GM12874 (cell line): Measurements from ENCODE around the gene FNBP1.

Source experiments
- TF ChIP-seq, protein P1 (sequence below): IDR thresholded peaks from 2 replicates; pipeline ENCODE4 v1.5.1; 2011; ENCODE audit warnings: low read depth, mild to moderate bottlenecking, control low read depth, low read length, moderate library complexity; ENCODE audit not compliant: insufficient read depth

FNBP1 gene

DNA sequence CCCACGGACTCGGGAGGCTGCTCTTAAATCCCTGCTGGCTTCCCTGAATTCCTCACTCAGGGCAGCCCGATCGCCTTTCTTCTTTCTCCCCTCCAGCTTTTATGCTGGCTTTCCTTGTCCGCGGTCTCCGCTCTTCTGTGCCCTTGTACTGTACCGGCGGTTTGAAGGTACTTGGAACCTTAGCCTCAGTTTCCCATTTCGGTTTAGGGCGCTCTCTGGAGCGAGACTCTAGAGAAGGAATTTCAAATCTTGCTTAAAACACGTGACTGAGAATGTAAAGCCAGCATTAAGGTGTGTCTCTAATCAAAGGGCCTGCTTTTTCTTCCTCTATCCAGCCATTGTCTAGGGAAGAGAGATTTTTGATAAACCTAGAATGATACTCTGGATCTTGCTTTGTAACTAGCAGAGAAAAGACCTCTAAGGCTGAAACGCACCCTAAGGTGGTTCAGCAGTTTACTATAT is 11.4 kb upstream of the FNBP1 start:
- TF ChIP-seq, protein P1, sequence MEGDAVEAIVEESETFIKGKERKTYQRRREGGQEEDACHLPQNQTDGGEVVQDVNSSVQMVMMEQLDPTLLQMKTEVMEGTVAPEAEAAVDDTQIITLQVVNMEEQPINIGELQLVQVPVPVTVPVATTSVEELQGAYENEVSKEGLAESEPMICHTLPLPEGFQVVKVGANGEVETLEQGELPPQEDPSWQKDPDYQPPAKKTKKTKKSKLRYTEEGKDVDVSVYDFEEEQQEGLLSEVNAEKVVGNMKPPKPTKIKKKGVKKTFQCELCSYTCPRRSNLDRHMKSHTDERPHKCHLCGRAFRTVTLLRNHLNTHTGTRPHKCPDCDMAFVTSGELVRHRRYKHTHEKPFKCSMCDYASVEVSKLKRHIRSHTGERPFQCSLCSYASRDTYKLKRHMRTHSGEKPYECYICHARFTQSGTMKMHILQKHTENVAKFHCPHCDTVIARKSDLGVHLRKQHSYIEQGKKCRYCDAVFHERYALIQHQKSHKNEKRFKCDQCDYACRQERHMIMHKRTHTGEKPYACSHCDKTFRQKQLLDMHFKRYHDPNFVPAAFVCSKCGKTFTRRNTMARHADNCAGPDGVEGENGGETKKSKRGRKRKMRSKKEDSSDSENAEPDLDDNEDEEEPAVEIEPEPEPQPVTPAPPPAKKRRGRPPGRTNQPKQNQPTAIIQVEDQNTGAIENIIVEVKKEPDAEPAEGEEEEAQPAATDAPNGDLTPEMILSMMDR, result no peak

DNA sequence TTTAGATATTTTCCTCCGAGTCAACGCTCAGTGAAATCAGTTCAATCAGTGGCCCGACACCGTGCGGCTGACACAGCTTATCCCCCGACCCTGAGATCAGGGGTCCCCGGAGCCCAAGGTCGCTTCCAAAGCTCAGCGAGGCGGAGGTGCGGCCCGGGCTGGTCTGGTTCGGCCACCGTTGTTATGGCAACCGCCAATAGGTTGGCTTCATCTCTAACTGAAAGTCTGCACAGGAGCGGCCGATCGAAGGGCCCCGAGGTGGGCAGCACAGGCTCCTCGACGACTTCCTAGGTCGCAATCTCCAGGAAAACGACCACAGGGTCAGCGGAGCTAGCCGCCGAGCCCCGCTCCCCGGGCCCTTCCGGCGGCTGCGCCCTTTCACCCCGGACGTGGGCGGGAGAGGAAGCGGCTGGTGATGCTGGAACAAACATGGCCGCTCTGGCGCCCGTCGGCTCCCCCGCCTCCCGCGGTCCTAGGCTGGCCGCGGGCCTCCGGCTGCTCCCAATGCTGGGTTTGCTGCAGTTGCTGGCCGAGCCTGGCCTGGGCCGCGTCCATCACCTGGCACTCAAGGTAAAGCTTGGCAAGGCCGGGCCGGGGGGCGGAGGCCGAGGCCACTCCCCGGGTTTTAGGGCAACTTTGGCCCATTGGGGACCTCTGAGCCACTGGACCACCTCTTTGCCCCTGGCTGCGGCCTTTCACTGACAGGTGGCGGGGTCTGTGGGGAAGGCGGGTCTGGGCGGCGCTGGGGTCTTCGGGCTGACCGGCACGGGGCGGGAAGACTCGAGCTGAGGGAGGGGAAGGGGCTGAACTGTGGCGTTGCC is 10.7 kb upstream of the FNBP1 start, which contains the start of gene GPR107:
TSS of gene GPR107 (plus strand) at position 403 of the 821 bp plus-strand sequence. CDS start at position 430, 27 bp downstream.
- TF ChIP-seq, protein P1, result no peak

DNA sequence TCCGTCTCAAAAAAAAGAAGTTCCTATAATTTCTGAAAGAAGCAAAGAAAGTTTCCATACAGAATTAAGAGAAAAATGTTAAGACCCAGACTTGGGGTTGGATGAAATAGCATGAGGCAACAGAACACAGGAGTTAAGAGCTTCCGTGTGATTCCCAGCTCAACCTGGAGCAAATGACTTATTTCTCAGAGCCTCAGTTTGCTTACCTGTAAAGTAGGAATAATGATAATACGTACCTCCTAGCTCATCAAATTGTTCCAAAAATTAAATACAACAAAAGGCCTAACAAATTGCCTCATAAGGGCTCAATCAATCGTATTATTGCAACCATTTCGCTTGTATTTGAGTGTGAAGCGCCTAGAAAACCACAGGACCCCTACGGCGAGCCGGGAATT is 10.1 kb upstream of the FNBP1 start:
- TF ChIP-seq, protein P1, result no peak

DNA sequence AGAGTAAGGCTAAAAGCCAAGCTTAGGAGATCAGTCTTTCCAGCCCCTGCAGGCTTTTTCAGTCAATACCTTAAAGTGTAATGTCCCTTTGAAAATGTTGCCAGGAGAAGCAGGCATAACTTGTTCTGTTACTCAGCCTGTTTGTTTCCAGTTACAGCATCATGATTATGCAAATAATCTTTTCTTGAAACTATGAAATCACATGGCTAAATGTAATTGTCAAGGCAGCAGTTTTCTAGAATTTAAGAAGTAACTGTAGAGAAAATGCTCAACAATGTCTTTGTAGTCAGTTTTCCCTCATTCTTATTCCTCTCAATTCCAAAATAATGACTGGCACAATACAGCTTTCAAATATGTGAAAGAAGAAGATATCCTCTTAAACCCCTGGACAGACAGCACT is 8.9 kb upstream of the FNBP1 start:
- TF ChIP-seq, protein P1, result no peak

DNA sequence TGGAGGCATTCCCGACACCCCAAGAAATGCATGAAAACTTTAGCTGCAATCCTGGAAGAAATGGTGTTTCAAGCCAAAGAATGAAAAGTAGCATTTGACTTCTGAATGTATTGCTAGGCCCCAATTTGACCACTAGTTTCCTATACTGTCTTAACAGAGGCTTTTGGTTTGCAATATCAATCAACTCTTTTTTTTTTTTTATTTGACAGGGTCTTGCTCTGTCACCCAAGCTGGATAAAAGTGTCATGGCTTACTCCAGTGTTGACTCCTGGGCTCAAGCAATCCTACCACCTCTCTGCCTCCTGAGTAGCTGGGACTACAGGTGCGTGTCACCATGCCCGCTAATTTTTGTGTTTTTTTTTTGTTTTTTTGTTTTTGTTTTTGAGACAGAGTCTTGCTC is 7.5 kb upstream of the FNBP1 start:
- TF ChIP-seq, protein P1, result no peak

DNA sequence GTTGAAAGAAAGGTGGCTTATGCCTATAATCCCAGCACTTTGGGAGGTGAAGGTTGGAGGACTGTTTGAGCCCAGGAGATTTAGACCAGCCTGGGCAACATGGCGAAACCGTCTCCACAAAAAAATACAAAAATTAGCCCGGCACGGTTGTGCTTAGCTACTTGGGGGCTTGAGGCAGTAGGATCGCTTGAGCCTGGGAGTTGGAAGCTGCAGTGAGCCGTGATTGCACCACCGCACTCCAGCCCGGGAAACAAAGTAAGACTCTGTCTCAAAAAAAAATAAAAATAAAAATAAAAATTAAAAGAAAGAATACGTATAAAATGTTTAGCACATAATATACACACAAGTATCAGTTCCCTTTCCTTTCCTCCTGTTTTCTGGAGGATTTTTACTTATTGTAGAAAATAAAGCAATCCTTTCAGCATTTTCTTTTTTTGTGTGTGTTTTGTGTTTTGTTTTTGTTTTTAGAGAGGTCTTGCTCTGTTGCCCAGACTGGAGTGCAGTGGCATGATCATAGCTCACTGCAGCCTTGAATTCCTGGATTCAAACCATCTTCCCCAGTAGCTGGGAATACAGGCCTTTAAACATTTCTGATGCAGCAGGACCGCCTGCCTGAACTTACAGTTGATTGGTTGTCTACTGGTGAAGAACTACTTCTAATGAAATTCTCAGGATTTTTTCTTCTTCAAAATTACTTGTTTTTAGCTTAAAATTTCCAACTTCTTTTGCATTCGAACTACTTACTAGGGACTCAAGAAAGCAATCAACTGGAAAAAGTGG is 6.6 kb upstream of the FNBP1 start:
- TF ChIP-seq, protein P1, result no peak

DNA sequence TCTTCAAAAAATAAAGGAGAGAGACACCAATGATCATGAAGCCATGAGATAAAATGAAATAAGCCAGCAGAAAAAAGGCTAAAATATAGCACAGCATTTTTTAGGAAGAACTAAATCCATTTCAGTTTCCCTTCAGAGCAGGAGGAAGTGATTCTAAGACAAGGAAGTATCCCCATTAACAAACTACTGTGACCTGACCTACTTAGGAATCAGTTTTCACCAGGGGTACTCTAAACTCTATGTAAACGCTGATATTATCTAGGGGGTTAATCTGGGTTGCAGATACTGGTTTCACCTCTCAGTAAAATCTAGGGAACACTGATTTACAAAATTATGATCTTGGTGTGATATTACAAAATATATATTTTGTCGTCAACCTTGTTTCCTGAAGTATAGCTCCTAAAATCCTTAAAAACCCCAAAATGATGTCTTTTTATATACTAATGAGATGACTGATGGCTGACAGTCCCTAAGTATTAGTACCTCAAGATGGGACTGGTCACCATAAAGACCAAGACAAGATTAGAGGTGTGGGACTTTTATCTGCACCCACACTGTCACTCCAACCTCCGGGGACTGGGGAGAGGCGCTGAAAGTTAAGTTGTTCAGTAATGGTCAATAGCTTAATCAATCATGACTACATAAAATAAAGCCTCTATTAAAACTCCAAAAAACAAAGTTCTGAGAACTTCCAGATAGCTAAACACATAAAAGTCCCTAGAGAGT is 2.9 kb upstream of the FNBP1 start:
- TF ChIP-seq, protein P1, result no peak
